ENCODE data around the gene MDM2. TPM values are rescaled to one million over a fixed set of nuclear protein-coding genes. Genes with fewer than 3 reads are reported as not detected.
"Not testable (repeated sequence)": the region's sequence is repeated elsewhere in the genome, so short reads cannot be mapped to it uniquely, and the experiment has no call there.

Gene MDM2
- total and polyA plus RNA-seq, 2 donors (not counting 1 experiment from before 2014, with no cell fraction given), result 6.1 to 78.7 TPM

DNA sequence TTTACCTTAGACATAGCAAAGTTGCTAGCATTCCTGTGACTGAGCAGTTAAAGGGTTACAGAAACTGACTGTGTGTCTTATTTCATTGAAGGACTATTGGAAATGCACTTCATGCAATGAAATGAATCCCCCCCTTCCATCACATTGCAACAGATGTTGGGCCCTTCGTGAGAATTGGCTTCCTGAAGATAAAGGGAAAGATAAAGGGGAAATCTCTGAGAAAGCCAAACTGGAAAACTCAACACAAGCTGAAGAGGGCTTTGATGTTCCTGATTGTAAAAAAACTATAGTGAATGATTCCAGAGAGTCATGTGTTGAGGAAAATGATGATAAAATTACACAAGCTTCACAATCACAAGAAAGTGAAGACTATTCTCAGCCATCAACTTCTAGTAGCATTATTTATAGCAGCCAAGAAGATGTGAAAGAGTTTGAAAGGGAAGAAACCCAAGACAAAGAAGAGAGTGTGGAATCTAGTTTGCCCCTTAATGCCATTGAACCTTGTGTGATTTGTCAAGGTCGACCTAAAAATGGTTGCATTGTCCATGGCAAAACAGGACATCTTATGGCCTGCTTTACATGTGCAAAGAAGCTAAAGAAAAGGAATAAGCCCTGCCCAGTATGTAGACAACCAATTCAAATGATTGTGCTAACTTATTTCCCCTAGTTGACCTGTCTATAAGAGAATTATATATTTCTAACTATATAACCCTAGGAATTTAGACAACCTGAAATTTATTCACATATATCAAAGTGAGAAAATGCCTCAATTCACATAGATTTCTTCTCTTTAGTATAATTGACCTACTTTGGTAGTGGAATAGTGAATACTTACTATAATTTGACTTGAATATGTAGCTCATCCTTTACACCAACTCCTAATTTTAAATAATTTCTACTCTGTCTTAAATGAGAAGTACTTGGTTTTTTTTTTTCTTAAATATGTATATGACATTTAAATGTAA, 31.5 kb downstream of the MDM2 start:
- no peaks in the 10 kb centered on the region for H3K9me3 ChIP-seq (ENCODE audit: control extremely low read depth in 1 of 3, control insufficient read depth in 2 of 3, insufficient read depth in 1 of 3, low read length in 2 of 3)
- Mint-ChIP-seq H3K9me3 (ENCODE audit: insufficient read depth) (no peaks in the 10 kb centered on the region), H3K27ac (peak overlapping the region; percentile 3), H3K27me3 (no peaks in the 10 kb centered on the region), H3K4me3 (no peak overlapping the region), H3K4me1 (no peaks in the 10 kb centered on the region)
- no peak overlapping the region for H3K27ac ChIP-seq (ENCODE audit: low read length in 2 of 2)
- no peaks in the 10 kb centered on the region for H3K27me3 ChIP-seq (replicated peaks in 1 of 4; ENCODE audit: control extremely low read depth in 1 of 4, control insufficient read depth in 3 of 4, insufficient read depth in 4 of 4, low read length in 3 of 4)
- peaks cover 14 to 65% of the 10 kb centered on the region in 2 experiments for H3K36me3 ChIP-seq (replicated peaks in 1 of 2; ENCODE audit: control extremely low read depth in 1 of 2, control insufficient read depth in 1 of 2, extremely low read depth in 1 of 2, insufficient read depth in 2 of 2, low read length in 1 of 2)
- H4K20me1 ChIP-seq (ENCODE audit: control insufficient read depth, insufficient read depth, low read length, poor library complexity, severe bottlenecking), result no peaks in the 10 kb centered on the region
- no peak overlapping the region for H3K4me2 ChIP-seq (replicated peaks; ENCODE audit: low read depth, low read length, poor library complexity, severe bottlenecking)
- ATAC-seq (ENCODE audit: low read depth), result no peak
- H3K79me2 ChIP-seq (ENCODE audit: control insufficient read depth, insufficient read depth, low read length), result peaks cover 1% of the 10 kb centered on the region
- H3K9ac ChIP-seq (ENCODE audit: low read length), result no peak overlapping the region
- no peaks in the 10 kb centered on the region for H3K4me1 ChIP-seq (ENCODE audit: control insufficient read depth in 2 of 2, insufficient read depth in 2 of 2, low read length in 2 of 2)
- intact Hi-C loops (cut with micrococcal nuclease), result no loop called here
- WGBS (ENCODE audit: insufficient coverage), result 100% methylated on average over 1 of the region's 2 CpGs
- no peak for TF ChIP-seq EZH2 (IDR thresholded peaks at IDR 0.05; ENCODE audit: borderline replicate concordance, insufficient read depth, low read depth, low read length, poor library complexity, severe bottlenecking)
- TF ChIP-seq, protein P1, sequence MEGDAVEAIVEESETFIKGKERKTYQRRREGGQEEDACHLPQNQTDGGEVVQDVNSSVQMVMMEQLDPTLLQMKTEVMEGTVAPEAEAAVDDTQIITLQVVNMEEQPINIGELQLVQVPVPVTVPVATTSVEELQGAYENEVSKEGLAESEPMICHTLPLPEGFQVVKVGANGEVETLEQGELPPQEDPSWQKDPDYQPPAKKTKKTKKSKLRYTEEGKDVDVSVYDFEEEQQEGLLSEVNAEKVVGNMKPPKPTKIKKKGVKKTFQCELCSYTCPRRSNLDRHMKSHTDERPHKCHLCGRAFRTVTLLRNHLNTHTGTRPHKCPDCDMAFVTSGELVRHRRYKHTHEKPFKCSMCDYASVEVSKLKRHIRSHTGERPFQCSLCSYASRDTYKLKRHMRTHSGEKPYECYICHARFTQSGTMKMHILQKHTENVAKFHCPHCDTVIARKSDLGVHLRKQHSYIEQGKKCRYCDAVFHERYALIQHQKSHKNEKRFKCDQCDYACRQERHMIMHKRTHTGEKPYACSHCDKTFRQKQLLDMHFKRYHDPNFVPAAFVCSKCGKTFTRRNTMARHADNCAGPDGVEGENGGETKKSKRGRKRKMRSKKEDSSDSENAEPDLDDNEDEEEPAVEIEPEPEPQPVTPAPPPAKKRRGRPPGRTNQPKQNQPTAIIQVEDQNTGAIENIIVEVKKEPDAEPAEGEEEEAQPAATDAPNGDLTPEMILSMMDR (IDR thresholded peaks at IDR 0.05), result no peak
- CTCF ChIA-PET, result interaction anchor here (0.5 to 1.0 kb wide), 2 partner anchors 8 to 518 kb away, joined by 4 read pairs; no protein-coding TSS in a partner anchor
- no peak overlapping the region for H2AFZ ChIP-seq (ENCODE audit: insufficient read depth, low read depth, low read length, poor library complexity, severe bottlenecking)
- no peak for DNase-seq
- POLR2A ChIA-PET, result no interaction called here
- H3K4me3 ChIP-seq (ENCODE audit: control extremely low read depth in 1 of 5, extremely low read depth in 1 of 5, insufficient read depth in 1 of 5, low read depth in 2 of 5, low read length in 4 of 5), result no peak overlapping the region

GRCh38 chr12:68841175-68841574, 33.2 kb downstream of the MDM2 start:
- H3K27me3 Mint-ChIP-seq; H3K27ac ChIP-seq (ENCODE audit: low read length in 2 of 2); intact Hi-C loops (cut with micrococcal nuclease); H3K4me1 ChIP-seq (ENCODE audit: control insufficient read depth in 2 of 2, insufficient read depth in 2 of 2, low read length in 2 of 2); H3K27me3 ChIP-seq (replicated peaks in 1 of 4; ENCODE audit: control extremely low read depth in 1 of 4, control insufficient read depth in 3 of 4, insufficient read depth in 4 of 4, low read length in 3 of 4); H3K4me3 Mint-ChIP-seq; H3K27ac Mint-ChIP-seq; H3K4me1 Mint-ChIP-seq; H3K9me3 ChIP-seq (ENCODE audit: control extremely low read depth in 1 of 3, control insufficient read depth in 2 of 3, insufficient read depth in 1 of 3, low read length in 2 of 3); H3K4me3 ChIP-seq (ENCODE audit: control extremely low read depth in 1 of 5, extremely low read depth in 1 of 5, insufficient read depth in 1 of 5, low read depth in 2 of 5, low read length in 4 of 5); POLR2A ChIA-PET; ATAC-seq (ENCODE audit: low read depth); H3K9me3 Mint-ChIP-seq (ENCODE audit: insufficient read depth); H3K79me2 ChIP-seq (ENCODE audit: control insufficient read depth, insufficient read depth, low read length); H3K4me2 ChIP-seq (replicated peaks; ENCODE audit: low read depth, low read length, poor library complexity, severe bottlenecking); H2AFZ ChIP-seq (ENCODE audit: insufficient read depth, low read depth, low read length, poor library complexity, severe bottlenecking); H3K9ac ChIP-seq (ENCODE audit: low read length); H4K20me1 ChIP-seq (ENCODE audit: control insufficient read depth, insufficient read depth, low read length, poor library complexity, severe bottlenecking); DNase-seq: not testable (repeated sequence)
- CTCF ChIA-PET, result interaction anchor here (4.7 kb wide), 1 partner anchor 10 kb away, joined by 32 read pairs; no protein-coding TSS in a partner anchor
- WGBS (ENCODE audit: insufficient coverage), result no CpG with 5 or more reads among the region's 5 CpGs
- peaks cover 10 to 54% of the 10 kb centered on the region in 2 experiments for H3K36me3 ChIP-seq (replicated peaks in 1 of 2; ENCODE audit: control extremely low read depth in 1 of 2, control insufficient read depth in 1 of 2, extremely low read depth in 1 of 2, insufficient read depth in 2 of 2, low read length in 1 of 2)
